Measurements from ENCODE around the gene NLRP9.

NLRP9 gene

GRCh38 chr19:55658846-55659459 lies 79.2 kb downstream of the NLRP9 start:
- intact Hi-C loops (cut with DNase I), result no loop called here
- DNase-seq, result no peak

All from posterior cingulate gyrus (tissue), 11 donors.